HG03571 (cell line): ENCODE measurements around the gene GPC6.
"Not testable (repeated sequence)": the region's sequence is repeated elsewhere in the genome, so short reads cannot be mapped to it uniquely, and the experiment has no call there.

Experiments
- ATAC-seq: cut with Tn5 transposase; IDR thresholded peaks from one replicate; pipeline ENCODE4 v1.9.1; 2021; ENCODE audit not compliant: unreplicated experiment

Gene GPC6

GRCh38 chr13:94330552-94331071 is 1104.0 kb downstream of the GPC6 start:
- no peak for ATAC-seq

DNA sequence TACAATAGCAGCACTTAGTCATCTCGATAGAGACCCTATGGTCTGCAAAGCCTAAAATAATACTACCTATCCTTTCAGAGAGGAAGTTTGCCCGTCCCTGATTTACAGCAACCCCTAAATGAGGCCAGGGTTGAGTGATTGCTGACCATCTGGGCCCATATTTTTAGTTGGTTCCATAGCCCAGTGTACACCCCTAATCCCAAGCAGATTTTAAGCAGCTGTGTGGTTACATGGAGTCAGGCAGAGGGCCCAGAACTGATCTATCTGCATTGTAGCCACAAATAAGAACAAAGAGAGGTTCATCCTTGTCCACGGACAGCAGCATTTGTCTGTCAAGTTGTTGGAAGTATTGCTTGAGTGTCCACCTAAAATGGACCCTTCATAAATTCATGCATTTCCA is 1104.7 kb downstream of the GPC6 start:
- ATAC-seq = no peak

DNA sequence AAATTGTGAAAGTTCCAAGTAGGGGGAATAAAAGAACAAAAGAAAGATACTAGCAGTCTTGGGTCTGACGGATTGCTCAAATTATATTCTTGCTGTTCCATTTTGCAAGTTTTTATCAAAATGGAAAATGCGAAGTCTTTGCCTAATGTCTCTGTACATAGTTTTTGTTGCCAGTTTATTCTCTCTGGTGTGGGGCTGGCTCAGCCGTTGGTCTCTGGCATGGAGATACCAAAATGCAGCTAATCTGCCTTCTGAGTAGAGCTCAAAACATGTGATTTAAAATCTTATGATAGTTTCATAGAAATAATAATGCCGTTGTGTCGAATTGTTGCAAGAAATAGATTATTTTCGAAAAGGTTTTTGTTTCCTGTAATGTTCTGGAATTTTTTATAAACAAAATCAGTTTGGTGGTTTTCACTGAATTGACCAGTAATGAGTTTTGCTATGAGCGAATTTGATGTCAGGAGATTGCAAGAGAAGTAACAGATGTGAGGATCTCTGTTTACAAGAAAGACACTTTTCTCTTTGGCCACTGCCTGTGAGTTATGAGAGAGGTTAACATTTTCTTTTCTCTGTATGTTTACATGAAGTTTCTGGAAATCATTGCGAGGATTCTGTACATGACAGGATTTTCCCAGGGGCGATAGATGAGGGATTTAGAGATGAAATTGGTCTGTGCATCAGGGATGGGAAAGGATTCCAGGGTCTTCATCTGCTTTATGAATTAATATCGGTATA is 1105.9 kb downstream of the GPC6 start:
- no peak for ATAC-seq

DNA sequence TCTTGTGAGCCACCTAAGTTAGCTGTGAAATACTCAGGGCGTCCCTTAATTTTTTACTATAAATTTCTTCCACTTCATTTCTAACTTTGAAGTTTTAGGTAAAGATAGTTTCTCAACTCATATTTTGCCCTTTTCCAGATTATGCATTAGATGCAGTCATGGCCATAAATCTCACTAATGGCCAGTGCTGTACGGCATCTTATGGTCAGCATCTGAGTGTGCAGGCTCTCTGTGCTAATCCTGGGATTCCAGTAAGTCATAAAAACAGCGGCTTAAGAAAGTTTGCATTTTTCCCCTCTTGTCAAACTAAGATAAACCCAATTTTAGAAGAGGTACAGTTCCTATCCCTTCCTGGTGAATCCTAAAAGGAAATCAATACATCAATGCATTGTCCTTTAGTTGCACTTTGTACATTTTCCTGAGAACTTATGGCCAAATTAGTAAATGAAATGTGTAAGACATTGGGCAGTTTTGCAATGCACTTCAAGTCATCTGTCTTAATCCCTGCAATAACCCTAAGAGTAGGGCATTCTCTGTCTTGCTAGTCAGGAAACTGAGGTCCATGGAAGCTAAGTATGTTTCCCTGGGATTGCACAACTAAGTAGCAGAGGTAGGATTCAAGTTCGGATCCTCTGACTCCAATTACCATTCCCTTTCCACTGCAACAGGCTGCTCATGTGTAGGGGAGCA is 1106.7 kb downstream of the GPC6 start:
- no peak for ATAC-seq

DNA sequence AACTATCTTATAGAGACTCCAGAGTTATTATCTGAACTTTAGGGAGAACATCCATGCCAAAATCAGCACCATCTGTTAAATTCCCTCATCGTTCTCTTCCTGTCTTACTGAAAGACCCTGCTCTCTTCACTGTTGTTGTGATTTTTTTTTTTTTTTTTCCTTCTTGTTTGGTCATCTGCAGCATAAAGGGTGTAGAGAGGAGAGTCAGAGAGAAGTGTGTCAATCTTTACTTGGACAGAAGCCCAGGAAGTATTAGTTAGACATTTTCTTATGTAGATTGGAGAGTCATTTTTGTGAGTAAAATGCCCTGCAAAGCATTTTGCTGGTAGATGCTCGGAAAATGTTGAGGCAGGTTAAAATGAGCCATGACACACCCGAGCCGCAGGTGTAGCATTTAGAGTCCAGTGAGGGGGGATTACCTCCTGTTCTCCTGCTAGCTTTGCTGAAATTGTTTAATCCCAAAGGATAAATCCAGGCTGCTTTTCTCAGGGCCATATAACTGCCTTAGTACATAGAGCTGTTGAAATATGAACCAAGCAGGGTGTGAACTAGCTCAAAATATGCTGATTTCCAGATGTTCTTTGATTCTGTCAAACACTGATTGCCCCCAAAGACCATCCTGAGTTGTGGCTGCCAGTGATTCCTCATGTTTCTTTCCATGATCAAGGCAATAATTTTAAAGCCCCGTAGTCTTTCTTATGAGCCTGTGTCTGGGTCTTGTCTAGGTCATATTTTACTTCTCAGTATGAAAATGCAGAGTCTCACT is 1109.3 kb downstream of the GPC6 start:
- no peak for ATAC-seq

GRCh38 chr13:94339116-94339687 is 1112.6 kb downstream of the GPC6 start:
- ATAC-seq = no peak

GRCh38 chr13:94342436-94343242 is 1116.0 kb downstream of the GPC6 start:
- no peak for ATAC-seq

DNA sequence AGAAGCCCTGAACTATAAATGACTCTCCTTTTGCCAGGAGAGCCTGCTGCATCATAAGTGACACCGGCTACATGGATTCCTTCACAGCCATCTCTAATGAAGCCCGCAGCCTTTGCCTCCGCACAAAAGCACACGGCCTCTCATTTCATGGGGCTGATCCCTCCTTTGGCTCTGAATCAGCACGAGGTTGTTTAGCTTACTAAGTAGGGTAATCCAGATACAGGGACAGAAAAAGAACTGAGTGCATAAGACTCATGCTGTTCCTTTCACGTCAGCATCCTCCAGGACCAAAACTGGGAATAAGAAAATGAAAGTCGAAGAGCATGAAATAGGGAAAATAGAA is 1116.6 kb downstream of the GPC6 start:
- no peak for ATAC-seq

GRCh38 chr13:94343687-94344086 is 1117.1 kb downstream of the GPC6 start:
- ATAC-seq = not testable (repeated sequence)

DNA sequence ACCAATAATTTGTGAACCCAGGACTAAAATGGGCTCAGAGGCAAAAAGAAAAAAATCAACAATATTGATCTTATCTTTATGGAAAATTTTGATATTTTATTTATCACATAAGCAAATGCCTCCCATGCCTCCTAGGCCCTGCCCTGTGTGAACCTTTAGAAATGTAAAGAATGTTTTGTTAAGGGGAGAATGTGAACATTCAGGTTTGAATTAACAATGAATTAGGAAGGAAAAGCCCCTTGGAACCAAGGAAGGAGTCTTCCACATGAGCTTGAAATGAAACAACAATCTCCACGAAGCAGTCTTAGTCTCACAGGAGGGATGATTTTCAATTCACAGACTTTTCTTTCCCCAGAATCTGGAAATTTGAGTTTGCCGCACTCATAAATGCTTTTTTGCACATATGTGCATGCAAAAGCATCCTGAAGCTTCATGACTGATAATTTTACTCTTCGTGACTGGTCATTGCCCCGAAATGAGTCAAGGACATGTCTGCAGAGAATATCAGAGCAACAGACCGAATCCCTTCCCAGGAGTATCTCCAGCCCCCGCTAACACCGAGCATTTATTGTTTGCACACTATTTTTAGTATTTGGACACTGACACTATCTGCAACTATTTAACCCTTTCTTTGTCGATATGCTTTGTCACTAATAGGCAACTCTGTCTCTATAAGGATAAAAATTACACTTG is 1117.7 kb downstream of the GPC6 start:
- ATAC-seq = no peak

DNA sequence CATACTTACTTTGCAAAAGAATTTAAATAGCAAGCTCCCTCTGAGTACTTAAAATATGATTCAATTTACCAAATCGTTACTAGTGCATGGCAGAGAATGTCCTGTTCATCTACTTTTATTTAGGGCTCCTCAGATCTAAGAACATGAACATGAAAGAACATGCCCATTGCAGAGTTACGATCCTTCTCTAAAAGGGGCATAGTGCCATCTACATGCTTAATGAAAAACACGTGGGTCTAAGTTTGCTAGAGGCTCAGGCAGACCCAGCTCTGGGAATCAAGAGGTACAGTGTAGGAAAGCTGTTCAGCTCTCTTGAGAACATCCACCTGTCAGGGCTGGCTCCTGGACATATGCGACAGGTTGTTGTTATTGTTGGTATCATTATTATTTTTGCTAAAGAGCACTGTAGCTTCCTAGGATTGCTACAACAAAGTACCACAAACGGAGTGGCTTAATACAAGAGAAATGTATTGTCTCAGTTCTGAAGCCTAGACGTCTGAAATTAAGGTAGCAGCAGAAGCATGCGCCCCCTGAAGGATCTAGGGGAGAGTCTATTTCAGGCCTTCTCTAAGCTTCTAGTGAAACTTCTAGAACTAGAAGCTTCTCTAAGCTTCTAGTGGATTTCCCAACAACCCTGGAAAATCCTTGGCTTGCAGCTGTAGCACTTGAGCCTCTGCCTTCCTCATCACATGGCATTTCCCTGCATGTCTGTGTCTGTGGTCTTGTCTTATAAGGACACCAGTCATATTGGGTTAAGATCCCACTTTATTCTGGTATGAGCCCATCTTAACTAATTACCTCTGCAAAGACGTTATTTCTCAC is 1119.0 kb downstream of the GPC6 start:
- no peak for ATAC-seq

GRCh38 chr13:94346261-94347019 is 1119.8 kb downstream of the GPC6 start:
- no peak for ATAC-seq

- no peak for ATAC-seq
Observed at GRCh38 chr13:94351292-94351990, 1124.8 kb downstream of the GPC6 start.

- no peak for ATAC-seq
Observed at GRCh38 chr13:94352057-94352456, 1125.5 kb downstream of the GPC6 start.

DNA sequence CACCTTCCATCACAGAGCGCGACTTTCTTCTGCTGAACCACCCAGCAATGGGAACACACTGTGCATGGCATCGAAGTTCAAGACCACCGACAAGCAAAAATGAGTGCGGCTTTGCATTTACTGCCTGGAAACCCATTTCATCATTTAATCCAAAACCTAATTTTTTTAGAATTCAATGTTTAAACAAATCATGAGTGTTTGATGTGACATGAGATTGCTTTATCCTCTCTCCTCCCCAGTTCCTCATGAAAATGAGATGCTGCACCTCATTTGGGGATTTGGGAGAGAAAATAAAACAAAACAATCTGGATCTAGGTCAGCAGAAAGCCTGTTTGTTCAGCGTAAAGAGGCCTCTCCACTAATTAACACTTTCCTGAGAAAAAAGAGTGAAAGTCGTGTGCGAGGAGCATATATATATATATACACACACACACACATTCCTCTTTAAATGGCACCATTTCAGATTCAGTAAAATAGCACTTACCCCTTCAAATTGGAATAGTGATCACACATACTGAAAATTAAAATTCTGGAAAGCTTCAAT is 1126.6 kb downstream of the GPC6 start:
- ATAC-seq = no peak

- ATAC-seq = no peak
Observed at GRCh38 chr13:94359875-94360274, 1133.3 kb downstream of the GPC6 start.

DNA sequence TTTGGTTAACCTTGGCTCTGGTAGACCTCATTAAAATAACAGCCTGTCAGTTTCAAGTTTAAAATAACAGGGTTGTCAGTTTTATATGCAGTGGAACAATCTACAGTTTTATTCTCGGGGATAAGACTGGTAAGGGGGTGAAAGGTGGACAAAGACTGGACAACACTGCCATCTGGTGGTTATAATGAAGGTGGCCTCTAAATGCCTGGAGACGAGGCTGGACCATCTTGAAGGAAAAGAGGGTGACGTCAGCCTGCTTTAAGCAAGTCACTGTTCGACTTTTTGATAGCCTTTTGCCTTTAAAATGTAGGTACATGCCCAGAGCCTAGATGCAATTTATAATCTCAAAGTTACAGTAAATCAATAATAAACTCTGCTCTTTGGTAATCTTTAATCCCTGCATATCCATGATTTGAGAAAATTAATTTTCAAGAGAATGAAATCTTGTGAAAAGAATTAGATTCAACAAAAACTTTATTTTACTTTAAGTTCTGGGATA is 1135.9 kb downstream of the GPC6 start:
- peak; percentile 97 for ATAC-seq
